IPS-18a (cell line): ENCODE results near the gene IFT172.

Source experiments
- H3K27ac ChIP-seq: one replicate; pipeline ENCODE4 v1.5.1; 2013; ENCODE audit warnings: low read length
- H3K27me3 ChIP-seq: one replicate; pipeline ENCODE4 v1.6.1; 2013; ENCODE audit warnings: mild to moderate bottlenecking, low read length; ENCODE audit not compliant: control insufficient read depth, insufficient read depth
- H3K36me3 ChIP-seq: one replicate; pipeline ENCODE4 v1.6.1; 2013; ENCODE audit warnings: low read depth, low read length; ENCODE audit not compliant: control insufficient read depth
- H3K4me1 ChIP-seq: one replicate; pipeline ENCODE4 v1.6.1; 2013; ENCODE audit warnings: low read depth, low read length; ENCODE audit not compliant: control insufficient read depth
- H3K4me3 ChIP-seq: one replicate; pipeline ENCODE4 v1.5.1; 2013; ENCODE audit warnings: low read length
- H3K9ac ChIP-seq: one replicate; pipeline ENCODE4 v1.6.1; 2013; ENCODE audit warnings: mild to moderate bottlenecking, low read length, moderate library complexity
- H3K9me3 ChIP-seq: one replicate; pipeline ENCODE4 v1.6.1; 2013; ENCODE audit warnings: low read depth, low read length; ENCODE audit not compliant: control insufficient read depth

The IFT172 gene

DNA sequence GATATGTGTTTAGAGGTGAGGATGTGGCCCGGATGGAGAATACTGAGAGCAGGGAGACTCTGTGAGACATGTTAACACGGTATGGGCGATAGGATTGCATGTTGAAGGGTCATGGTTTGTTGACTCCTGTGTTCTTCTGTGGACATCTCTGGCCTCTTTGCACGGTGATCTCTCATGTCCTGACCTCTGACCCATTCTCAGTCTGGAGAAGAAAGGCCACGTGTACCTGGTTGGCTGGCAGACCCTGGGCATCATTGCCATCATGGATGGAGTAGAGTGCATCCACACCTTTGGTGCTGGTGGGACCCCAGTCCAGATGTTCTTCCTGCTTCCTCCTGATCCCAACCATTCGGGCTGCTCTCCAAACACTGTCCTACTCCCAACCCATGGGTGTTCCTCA, 17.0 kb upstream of the IFT172 start:
- Histone ChIP-seq H3K4me1 (peaks cover 6% of the 10 kb centered on the region), H3K36me3 (no peaks in the 10 kb centered on the region), H3K4me3 (no peak overlapping the region), H3K27ac (no peak overlapping the region), H3K27me3 (no peaks in the 10 kb centered on the region), H3K9ac (no peak overlapping the region), H3K9me3 (no peaks in the 10 kb centered on the region)

DNA sequence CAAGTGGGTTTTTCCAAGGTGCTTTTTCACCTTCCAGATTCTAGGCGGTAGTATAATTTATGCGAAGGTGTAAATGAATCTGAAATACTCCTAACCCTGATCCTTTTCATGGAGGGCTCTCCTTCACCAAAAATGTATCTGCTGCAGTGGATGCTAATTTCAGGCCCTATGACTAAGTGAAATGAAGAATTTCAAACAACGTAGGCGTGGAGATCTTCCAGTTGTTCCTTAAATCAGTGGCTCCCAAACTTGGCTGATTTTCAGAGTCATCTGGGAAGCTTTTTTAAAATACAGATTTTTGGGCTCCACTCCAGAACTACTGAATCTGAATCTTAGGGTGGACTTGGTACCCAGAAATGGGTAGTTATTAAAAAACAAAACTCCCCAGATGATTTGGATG, 12.6 kb upstream of the IFT172 start:
- Histone ChIP-seq H3K4me1 (peaks cover 6% of the 10 kb centered on the region), H3K9me3 (no peaks in the 10 kb centered on the region), H3K9ac (no peak overlapping the region), H3K27ac (no peak overlapping the region), H3K4me3 (no peak overlapping the region), H3K36me3 (no peaks in the 10 kb centered on the region), H3K27me3 (peaks cover 2% of the 10 kb centered on the region)

DNA sequence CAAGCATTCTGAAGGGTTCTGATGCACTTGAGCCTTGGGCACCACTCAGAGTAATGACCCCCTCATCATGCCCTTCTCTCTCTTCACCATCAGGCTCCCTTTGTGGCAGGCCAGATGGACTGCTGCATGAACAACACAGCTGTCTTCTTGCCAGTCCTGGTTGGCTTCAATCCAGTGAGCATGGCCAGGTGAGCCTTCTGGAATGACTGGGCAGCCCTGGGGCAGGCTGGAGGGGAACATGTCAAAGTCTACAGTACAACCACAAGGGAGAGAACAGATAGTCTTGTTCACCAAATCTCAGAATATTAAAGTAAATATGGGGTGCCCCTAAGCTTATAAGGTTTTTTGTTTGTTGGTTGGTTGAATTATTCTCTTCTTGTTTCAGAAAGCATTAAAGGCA, 11.5 kb upstream of the IFT172 start:
- Histone ChIP-seq H3K27me3 (peaks cover 13% of the 10 kb centered on the region), H3K9ac (no peak overlapping the region), H3K4me3 (no peak overlapping the region), H3K36me3 (no peaks in the 10 kb centered on the region), H3K9me3 (no peaks in the 10 kb centered on the region), H3K27ac (no peak overlapping the region), H3K4me1 (peaks cover 6% of the 10 kb centered on the region)

DNA sequence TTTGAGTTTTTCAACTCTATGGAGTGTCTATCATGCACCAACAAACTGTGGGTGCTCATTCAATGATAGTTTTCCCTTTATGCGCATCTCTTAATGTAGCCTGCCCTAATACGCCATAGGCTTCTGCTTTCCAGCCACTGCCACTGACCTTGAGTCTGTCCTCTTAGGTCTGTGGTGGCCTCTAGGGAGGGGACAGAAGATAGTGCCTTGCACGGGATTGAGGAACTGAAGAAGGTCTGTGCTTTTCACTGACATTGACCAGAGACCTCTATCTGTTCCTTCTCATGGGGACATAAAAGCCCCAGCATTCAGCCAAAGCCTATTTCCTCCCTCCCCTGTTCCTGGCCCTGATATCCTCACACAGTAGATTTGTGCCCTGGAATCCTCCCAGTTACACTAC, 9.4 kb upstream of the IFT172 start:
- Histone ChIP-seq H3K36me3 (no peaks in the 10 kb centered on the region), H3K9ac (no peak overlapping the region), H3K9me3 (no peaks in the 10 kb centered on the region), H3K4me1 (peaks cover 6% of the 10 kb centered on the region), H3K27ac (no peak overlapping the region), H3K27me3 (peaks cover 28% of the 10 kb centered on the region), H3K4me3 (no peak overlapping the region)

DNA sequence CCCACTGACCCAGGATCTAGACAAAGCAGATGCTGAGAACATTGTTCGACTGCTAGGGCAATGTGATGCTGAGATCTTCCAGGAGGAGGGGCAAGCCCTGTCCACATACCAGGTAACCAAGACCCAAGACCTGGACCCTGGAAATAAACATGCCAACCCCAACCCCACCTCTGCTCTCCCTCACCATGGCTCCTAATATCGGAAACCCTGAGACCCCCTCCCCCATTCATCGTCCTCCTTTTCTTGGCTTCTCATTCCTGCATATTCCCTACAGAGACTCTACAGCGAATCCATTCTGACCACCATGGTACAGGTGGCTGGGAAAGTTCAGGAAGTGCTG, 7.7 kb upstream of the IFT172 start:
- H3K9me3 ChIP-seq, result no peaks in the 10 kb centered on the region
- peaks cover 37% of the 10 kb centered on the region for H3K27me3 ChIP-seq
- no peak overlapping the region for H3K27ac ChIP-seq
- no peaks in the 10 kb centered on the region for H3K4me1 ChIP-seq
- no peak overlapping the region for H3K4me3 ChIP-seq
- H3K9ac ChIP-seq, result no peak overlapping the region
- no peaks in the 10 kb centered on the region for H3K36me3 ChIP-seq

DNA sequence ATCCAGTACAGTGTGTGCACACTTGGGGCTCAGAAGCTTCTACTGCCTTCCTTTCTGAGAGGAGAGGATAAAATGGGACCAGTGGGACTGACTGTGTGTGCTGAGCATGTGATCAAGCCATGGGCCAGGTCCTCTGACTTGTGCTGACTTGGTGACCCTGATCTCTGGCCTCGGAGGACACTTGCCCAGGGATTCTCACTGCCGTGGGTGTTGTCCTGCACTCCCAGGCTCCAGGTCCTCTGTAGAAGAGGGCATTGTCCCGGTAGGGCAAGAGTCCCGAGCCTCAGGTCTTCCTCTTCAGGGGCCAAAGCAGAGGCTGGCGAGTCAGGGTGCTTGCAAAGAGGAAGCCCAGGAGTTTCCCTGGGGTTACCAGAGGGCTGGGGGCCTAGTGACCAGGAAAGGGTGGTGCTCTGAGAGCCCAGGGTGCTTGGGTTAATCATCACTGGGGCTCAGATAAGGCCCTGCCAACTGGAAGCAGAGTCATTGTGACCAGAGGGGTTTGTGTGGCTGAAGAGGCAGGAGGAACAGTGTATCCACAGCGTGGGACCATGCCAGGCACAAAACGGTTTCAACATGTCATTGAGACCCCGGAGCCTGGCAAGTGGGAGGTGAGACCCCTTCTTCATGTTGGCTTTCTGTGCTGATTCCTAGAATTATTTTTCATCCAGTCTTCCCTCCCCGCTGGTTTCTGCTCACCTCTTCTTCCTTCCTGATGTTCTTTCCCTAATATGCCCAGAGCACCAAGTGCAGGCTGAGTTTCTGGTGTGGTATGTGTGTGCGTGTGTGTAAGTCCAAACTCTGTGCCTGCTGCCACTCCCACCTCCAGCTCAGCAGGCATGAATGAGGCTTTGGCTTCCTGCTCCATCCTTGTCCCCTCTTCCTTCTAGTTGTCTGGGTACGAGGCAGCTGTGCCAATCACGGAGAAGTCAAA, 7.1 kb upstream of the IFT172 start, which contains the start of gene GCKR:
GCKR (plus strand) TSS at position 483 of the 931 bp plus-strand sequence; CDS start at position 549, 66 bp downstream.
- H3K27me3 ChIP-seq, result peaks cover 37% of the 10 kb centered on the region
- H3K4me1 ChIP-seq, result no peaks in the 10 kb centered on the region
- H3K9ac ChIP-seq, result no peak within 1 kb of the TSS
- H3K4me3 ChIP-seq, result peak within 1 kb of the TSS; percentile 76
- no peaks in the 10 kb centered on the region for H3K9me3 ChIP-seq
- no peaks in the 10 kb centered on the region for H3K36me3 ChIP-seq
- no peak within 1 kb of the TSS for H3K27ac ChIP-seq

DNA sequence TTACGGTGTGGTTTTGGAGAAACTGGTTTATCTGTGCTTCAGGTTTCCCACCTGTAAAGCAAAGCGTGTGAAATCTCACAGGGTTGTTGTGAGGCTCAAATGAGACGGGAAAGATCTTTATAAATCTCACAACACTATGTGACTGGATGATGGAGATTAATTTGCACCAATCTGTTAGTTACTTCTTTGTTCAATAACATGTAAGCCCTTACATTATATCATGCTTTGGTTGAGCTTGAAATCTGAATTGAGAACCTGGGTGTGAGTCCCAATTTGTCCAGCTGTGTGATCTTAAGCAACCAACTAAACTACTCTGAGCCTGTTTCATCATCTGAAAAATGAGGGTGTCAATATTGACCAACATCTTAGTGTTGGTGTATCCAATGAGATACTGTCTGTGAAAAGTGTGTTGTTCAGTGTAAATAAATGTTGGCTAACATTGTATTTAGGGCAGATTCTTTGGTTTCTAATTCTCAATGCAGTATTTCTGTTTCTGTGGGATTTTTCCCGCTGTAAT, 6.4 kb upstream of the IFT172 start:
- Histone ChIP-seq H3K27ac (no peak overlapping the region), H3K36me3 (no peaks in the 10 kb centered on the region), H3K4me1 (no peaks in the 10 kb centered on the region), H3K4me3 (peak overlapping the region; percentile 76), H3K9ac (no peak overlapping the region), H3K27me3 (peaks cover 37% of the 10 kb centered on the region), H3K9me3 (no peaks in the 10 kb centered on the region)

DNA sequence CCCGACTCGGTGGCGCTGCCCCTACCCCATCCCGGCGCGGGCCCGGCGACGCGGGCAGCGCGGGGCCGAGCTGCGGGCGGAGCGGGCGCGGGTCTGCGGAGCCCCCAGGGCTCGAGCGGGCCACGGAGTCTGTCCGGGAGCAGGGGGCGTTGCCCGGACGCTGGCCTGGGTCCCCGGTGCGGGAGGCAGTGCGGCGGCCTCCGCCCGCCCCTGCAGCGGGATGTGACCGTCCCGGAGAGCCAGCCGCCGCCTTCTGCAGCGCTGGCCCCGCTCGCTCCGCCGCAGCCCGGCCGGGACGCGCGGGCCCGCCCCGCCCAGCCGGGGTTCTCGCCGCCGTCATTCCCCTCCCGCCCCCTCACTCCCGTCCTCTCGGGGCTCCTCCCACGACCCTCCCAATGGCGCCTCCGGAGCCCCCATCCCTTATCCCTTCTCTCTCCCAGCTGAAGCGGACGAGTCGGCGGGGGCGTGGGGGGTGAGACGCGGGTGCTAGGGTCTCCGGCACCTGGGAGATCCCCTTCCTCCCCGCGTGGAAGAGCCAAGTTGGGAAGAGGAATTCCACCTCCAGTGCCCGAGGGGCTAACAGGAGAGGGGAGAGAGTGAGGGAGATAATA, 5.5 kb upstream of the IFT172 start, which contains the start of gene FNDC4:
FNDC4 (minus strand) TSS at position 257 of the 611 bp plus-strand sequence. CDS start 521 bp downstream, outside the sequence.
- Histone ChIP-seq H3K9me3 (no peaks in the 10 kb centered on the region), H3K36me3 (no peaks in the 10 kb centered on the region), H3K27me3 (peaks cover 37% of the 10 kb centered on the region), H3K4me1 (peaks cover 2% of the 10 kb centered on the region), H3K9ac (peak within 1 kb of the TSS; percentile 39), H3K27ac (no peak within 1 kb of the TSS), H3K4me3 (peak within 1 kb of the TSS; percentile 76)

DNA sequence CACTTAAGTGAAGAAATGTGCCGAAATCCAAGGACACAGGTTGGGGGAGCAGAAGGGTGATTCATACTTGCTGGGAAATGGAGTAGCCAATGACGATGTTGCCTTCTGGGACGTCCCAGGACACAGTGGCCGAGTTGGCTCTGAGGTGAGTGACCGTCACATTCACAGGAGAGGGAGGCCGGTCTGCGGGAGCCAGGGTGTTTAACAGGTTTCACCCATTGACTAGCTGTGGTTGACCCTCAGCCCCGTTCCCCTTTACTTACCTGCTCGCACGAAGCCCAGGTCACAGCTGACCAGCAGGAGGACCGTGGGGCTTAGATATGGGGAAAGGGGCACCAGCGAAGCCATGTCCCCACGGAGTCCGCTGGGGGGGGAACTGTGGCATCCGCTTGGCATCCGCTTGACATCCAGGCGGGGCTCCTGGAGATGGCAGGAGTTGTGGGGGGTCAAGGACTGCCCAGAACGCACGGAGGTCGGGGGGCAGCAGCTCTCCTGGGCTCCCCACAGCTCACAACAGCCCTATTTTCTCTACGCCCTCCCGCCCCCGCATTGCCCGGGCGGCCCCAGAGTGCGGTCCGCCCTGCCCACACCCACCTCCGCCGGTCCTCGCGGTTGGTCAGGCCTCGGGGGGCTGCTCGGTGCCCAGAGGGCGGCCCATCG, 4.9 kb upstream of the IFT172 start:
- Histone ChIP-seq H3K27me3 (peaks cover 37% of the 10 kb centered on the region), H3K9me3 (no peaks in the 10 kb centered on the region), H3K4me1 (peaks cover 4% of the 10 kb centered on the region), H3K36me3 (no peaks in the 10 kb centered on the region), H3K27ac (no peak overlapping the region), H3K9ac (no peak overlapping the region), H3K4me3 (peak overlapping the region; percentile 76)

DNA sequence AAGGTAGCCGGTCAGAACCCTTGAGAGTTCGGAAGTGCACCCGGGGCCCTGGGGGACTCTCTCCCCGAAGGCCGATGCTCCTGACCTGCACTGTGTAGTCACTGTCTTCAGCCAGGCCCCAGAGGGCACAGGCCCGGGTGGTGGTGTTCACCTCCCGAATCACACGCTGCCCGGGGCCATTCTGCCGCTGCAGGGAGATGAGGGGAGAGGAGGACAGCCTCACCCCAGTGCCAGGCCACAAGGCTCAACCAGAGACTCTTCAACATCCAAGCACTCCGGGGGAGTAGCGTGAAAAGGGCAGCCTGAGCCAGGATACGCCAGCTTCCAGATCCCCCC, 4.4 kb upstream of the IFT172 start:
- Histone ChIP-seq H3K4me1 (peaks cover 8% of the 10 kb centered on the region), H3K4me3 (peak overlapping the region; percentile 76), H3K27ac (no peak overlapping the region), H3K9me3 (no peaks in the 10 kb centered on the region), H3K9ac (no peak overlapping the region), H3K36me3 (no peaks in the 10 kb centered on the region), H3K27me3 (peaks cover 37% of the 10 kb centered on the region)

DNA sequence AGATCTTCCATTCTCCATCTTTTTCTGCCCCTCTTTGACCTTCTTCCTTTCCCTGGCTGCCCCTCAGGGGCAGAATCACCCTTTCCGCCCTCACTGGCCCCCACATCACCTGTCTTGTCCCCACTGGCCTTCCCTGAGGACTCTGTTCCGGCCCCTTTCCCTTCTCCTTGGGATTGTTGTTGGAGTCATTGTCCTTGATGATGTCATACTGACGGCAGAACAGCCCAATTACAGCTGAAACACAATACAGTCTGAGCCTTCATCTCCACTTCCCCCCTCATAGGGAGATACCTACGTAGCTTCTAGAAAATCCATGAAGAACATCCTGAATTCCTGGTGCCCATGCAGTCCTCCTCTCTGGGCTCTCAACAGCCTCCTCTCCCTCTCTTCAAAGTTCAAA, 3.0 kb upstream of the IFT172 start:
- Histone ChIP-seq H3K36me3 (no peaks in the 10 kb centered on the region), H3K27me3 (peaks cover 37% of the 10 kb centered on the region), H3K9ac (no peak overlapping the region), H3K27ac (no peak overlapping the region), H3K4me1 (peaks cover 10% of the 10 kb centered on the region), H3K4me3 (no peak overlapping the region), H3K9me3 (no peaks in the 10 kb centered on the region)
